Measurements from ENCODE around the gene PIN1. TPM values are rescaled to one million over a fixed set of nuclear protein-coding genes. Genes with fewer than 3 reads are reported as not detected.

The PIN1 gene
- total and polyA plus RNA-seq, 10 of the 15 experiments (the other 5 are each of a cell fraction or from before 2014, with no cell fraction given): 2.4 to 209 (median 71.5) TPM

- SMC1A ChIA-PET (ENCODE audit: uncharacterized antibody, unreplicated experiment): no interaction called here
- H3K4me2 ChIP-seq (ENCODE audit: control insufficient read depth, insufficient read depth): no peak overlapping the region
- intact Hi-C loops (cut with micrococcal nuclease; ENCODE audit: unreplicated experiment): no loop called here
- ATAC-seq: no peak
- H3K27me3 ChIP-seq (replicated peaks in 1 of 2; ENCODE audit: control insufficient read depth in 2 of 2, insufficient read depth in 2 of 2, low read length in 1 of 2): no peaks in the 10 kb centered on the region; a peak in 1 of 4 replicates
- H3K9me3 ChIP-seq (replicated peaks; ENCODE audit: control insufficient read depth, insufficient read depth, low read length): no peaks in the 10 kb centered on the region
- CTCF ChIA-PET: no interaction called here
- no peak overlapping the region for H3K27ac ChIP-seq (ENCODE audit: control insufficient read depth, insufficient read depth)
- in situ Hi-C loops (cut with MboI): no loop called here
- no peak overlapping the region for H2AFZ ChIP-seq (ENCODE audit: control insufficient read depth, low read depth, low read length)
- FAIRE-seq: no peak
- TF ChIP-seq HDGF (IDR thresholded peaks at IDR 0.05) (no peak), TAF1 (IDR thresholded peaks at IDR 0.05; ENCODE audit: borderline replicate concordance, low read depth, low read length) (no peak), WRNIP1 (IDR thresholded peaks at IDR 0.05; ENCODE audit: borderline replicate concordance, low read depth, low read length) (no peak), TARDBP (IDR thresholded peaks at IDR 0.05; ENCODE audit: borderline replicate concordance) (no peak), ZNF384 (IDR thresholded peaks at IDR 0.05; ENCODE audit: borderline replicate concordance, low read depth, low read length) (no peak), GABPA (IDR thresholded peaks at IDR 0.05; ENCODE audit: low read depth) (no peak), EP300 (IDR thresholded peaks at IDR 0.05; ENCODE audit: borderline replicate concordance in 1 of 2, control insufficient read depth in 1 of 2, low read depth in 2 of 2, low read length in 2 of 2) (no peak), E4F1 (IDR thresholded peaks at IDR 0.05; ENCODE audit: borderline replicate concordance, partially characterized antibody) (no peak)
- TF ChIP-seq, protein P1, sequence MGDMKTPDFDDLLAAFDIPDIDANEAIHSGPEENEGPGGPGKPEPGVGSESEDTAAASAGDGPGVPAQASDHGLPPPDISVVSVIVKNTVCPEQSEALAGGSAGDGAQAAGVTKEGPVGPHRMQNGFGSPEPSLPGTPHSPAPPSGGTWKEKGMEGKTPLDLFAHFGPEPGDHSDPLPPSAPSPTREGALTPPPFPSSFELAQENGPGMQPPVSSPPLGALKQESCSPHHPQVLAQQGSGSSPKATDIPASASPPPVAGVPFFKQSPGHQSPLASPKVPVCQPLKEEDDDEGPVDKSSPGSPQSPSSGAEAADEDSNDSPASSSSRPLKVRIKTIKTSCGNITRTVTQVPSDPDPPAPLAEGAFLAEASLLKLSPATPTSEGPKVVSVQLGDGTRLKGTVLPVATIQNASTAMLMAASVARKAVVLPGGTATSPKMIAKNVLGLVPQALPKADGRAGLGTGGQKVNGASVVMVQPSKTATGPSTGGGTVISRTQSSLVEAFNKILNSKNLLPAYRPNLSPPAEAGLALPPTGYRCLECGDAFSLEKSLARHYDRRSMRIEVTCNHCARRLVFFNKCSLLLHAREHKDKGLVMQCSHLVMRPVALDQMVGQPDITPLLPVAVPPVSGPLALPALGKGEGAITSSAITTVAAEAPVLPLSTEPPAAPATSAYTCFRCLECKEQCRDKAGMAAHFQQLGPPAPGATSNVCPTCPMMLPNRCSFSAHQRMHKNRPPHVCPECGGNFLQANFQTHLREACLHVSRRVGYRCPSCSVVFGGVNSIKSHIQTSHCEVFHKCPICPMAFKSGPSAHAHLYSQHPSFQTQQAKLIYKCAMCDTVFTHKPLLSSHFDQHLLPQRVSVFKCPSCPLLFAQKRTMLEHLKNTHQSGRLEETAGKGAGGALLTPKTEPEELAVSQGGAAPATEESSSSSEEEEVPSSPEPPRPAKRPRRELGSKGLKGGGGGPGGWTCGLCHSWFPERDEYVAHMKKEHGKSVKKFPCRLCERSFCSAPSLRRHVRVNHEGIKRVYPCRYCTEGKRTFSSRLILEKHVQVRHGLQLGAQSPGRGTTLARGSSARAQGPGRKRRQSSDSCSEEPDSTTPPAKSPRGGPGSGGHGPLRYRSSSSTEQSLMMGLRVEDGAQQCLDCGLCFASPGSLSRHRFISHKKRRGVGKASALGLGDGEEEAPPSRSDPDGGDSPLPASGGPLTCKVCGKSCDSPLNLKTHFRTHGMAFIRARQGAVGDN (IDR thresholded peaks at IDR 0.05): no peak
- H3K9ac ChIP-seq (ENCODE audit: control insufficient read depth, insufficient read depth, low read length): no peak overlapping the region
- peaks cover 3% of the 10 kb centered on the region; the same call in 1 of the 2 replicates for H3K4me1 ChIP-seq (ENCODE audit: control insufficient read depth, insufficient read depth, low read length)
- POLR2A ChIA-PET: no interaction called here
- H3K36me3 ChIP-seq (ENCODE audit: control insufficient read depth in 2 of 2, insufficient read depth in 2 of 2, low read length in 1 of 2): no peaks in the 10 kb centered on the region
- WGBS (ENCODE audit: insufficient coverage, insufficient replicate concordance, low lambda C conversion rate, missing lambda C conversion rate): 17% methylated on average over 5 of the region's 5 CpGs
- RAD21 ChIA-PET (ENCODE audit: unreplicated experiment): interaction anchor here (0.6 kb wide), 1 partner anchor 74 kb away, joined by 3 read pairs; no protein-coding TSS in a partner anchor
- no peak for DNase-seq (ENCODE audit: low read depth, low spot score)
- no peaks in the 10 kb centered on the region for H4K20me1 ChIP-seq (ENCODE audit: control insufficient read depth, insufficient read depth)
- H3K4me3 ChIP-seq: no peak overlapping the region
- no TSS peak for BruUV-seq (replicated peaks)
- no peaks in the 10 kb centered on the region for H3K79me2 ChIP-seq (ENCODE audit: control insufficient read depth, insufficient read depth, low read length)
These were observed 40.7 kb downstream of the PIN1 start for GRCh38 chr19:9875796-9876195.
